ENCODE data around the gene OR4F17. TPM values are rescaled to one million over a fixed set of nuclear protein-coding genes. Genes with fewer than 3 reads are reported as not detected.
"Not testable (repeated sequence)": the region's sequence is repeated elsewhere in the genome, so short reads cannot be mapped to it uniquely, and the experiment has no call there.

The OR4F17 gene
- total RNA-seq (not detected), polyA plus RNA-seq (ENCODE audit: insufficient read depth in 1 of 8, insufficient read length in 8 of 8, low replicate concordance in 1 of 8) (under 1 TPM in 1 of 8 donors, not detected in 7; 0.19 TPM)
- long read RNA-seq, donor 1 = 0 reads
- long read RNA-seq, donor 2 = 0 reads
- long read RNA-seq, donor 3 = 0 reads
- long read RNA-seq, donor 4, partial matches to known transcripts = 0 of 1 reads
- long read RNA-seq, donor 4, other reads (novel, unspliced or antisense) = 0 of 1 reads
- long read RNA-seq, donor 5 = 0 reads
- long read RNA-seq, donor 6 = 0 reads
- long read RNA-seq, donor 7 = 0 reads
- long read RNA-seq, donor 8 = 0 reads
- long read RNA-seq, donor 9 = 0 reads
- long read RNA-seq, donor 10 = 0 reads
- long read RNA-seq, donor 11 = 0 reads

- not testable (repeated sequence) for H3K4me1 ChIP-seq (ENCODE audit: control insufficient read depth, insufficient read depth, low read length); H3K9me3 ChIP-seq (replicated peaks; ENCODE audit: control insufficient read depth, low read depth, low read length); H3K4me3 ChIP-seq (ENCODE audit: low read length); H3K27ac ChIP-seq (ENCODE audit: low read length); DNase-seq; H3K27me3 ChIP-seq (ENCODE audit: control insufficient read depth, insufficient read depth, low read length); H3K36me3 ChIP-seq (ENCODE audit: control insufficient read depth, insufficient read depth, low read length)
Observed at GRCh38 chr19:106804-107203, at the start of gene OR4F17. TSS of gene OR4F17 (plus strand) at chr19:107104. CDS start at chr19:110679, 3,575 bp downstream.

GRCh38 chr19:70793-71192, 36.1 kb upstream of the OR4F17 start:
- not testable (repeated sequence) for DNase-seq; H3K27me3 ChIP-seq (ENCODE audit: control insufficient read depth, insufficient read depth, low read length); H3K4me3 ChIP-seq (ENCODE audit: low read length); H3K9me3 ChIP-seq (replicated peaks; ENCODE audit: control insufficient read depth, low read depth, low read length); H3K4me1 ChIP-seq (ENCODE audit: control insufficient read depth, insufficient read depth, low read length); H3K27ac ChIP-seq (ENCODE audit: low read length); H3K36me3 ChIP-seq (ENCODE audit: control insufficient read depth, insufficient read depth, low read length)
- no CpG with 5 or more reads among the region's 54 CpGs for WGBS (ENCODE audit: insufficient coverage)

- not testable (repeated sequence) for DNase-seq; H3K4me1 ChIP-seq (ENCODE audit: control insufficient read depth, insufficient read depth, low read length); H3K27ac ChIP-seq (ENCODE audit: low read length); H3K9me3 ChIP-seq (replicated peaks; ENCODE audit: control insufficient read depth, low read depth, low read length); H3K27me3 ChIP-seq (ENCODE audit: control insufficient read depth, insufficient read depth, low read length); H3K36me3 ChIP-seq (ENCODE audit: control insufficient read depth, insufficient read depth, low read length); H3K4me3 ChIP-seq (ENCODE audit: low read length)
Observed at GRCh38 chr19:82864-83263, 24.0 kb upstream of the OR4F17 start.

GRCh38 chr19:83626-84025, 23.3 kb upstream of the OR4F17 start:
- not testable (repeated sequence) for DNase-seq; H3K4me3 ChIP-seq (ENCODE audit: low read length); H3K4me1 ChIP-seq (ENCODE audit: control insufficient read depth, insufficient read depth, low read length); H3K36me3 ChIP-seq (ENCODE audit: control insufficient read depth, insufficient read depth, low read length); H3K27me3 ChIP-seq (ENCODE audit: control insufficient read depth, insufficient read depth, low read length); H3K9me3 ChIP-seq (replicated peaks; ENCODE audit: control insufficient read depth, low read depth, low read length); H3K27ac ChIP-seq (ENCODE audit: low read length)
- no CpG with 5 or more reads among the region's 1 CpG for WGBS (ENCODE audit: insufficient coverage)

GRCh38 chr19:90678-91077, 16.2 kb upstream of the OR4F17 start:
- not testable (repeated sequence) for H3K36me3 ChIP-seq (ENCODE audit: control insufficient read depth, insufficient read depth, low read length); H3K9me3 ChIP-seq (replicated peaks; ENCODE audit: control insufficient read depth, low read depth, low read length); H3K27me3 ChIP-seq (ENCODE audit: control insufficient read depth, insufficient read depth, low read length); DNase-seq; H3K27ac ChIP-seq (ENCODE audit: low read length); H3K4me3 ChIP-seq (ENCODE audit: low read length); H3K4me1 ChIP-seq (ENCODE audit: control insufficient read depth, insufficient read depth, low read length)
- no CpG with 5 or more reads among the region's 4 CpGs for WGBS (ENCODE audit: insufficient coverage)

GRCh38 chr19:94794-95193, 12.1 kb upstream of the OR4F17 start:
- not testable (repeated sequence) for H3K4me1 ChIP-seq (ENCODE audit: control insufficient read depth, insufficient read depth, low read length); H3K4me3 ChIP-seq (ENCODE audit: low read length); H3K27ac ChIP-seq (ENCODE audit: low read length); H3K36me3 ChIP-seq (ENCODE audit: control insufficient read depth, insufficient read depth, low read length); H3K9me3 ChIP-seq (replicated peaks; ENCODE audit: control insufficient read depth, low read depth, low read length); DNase-seq; H3K27me3 ChIP-seq (ENCODE audit: control insufficient read depth, insufficient read depth, low read length)
- no CpG with 5 or more reads among the region's 1 CpG for WGBS (ENCODE audit: insufficient coverage)

GRCh38 chr19:97647-98046, 9.3 kb upstream of the OR4F17 start:
- not testable (repeated sequence) for H3K4me3 ChIP-seq (ENCODE audit: low read length); DNase-seq; H3K36me3 ChIP-seq (ENCODE audit: control insufficient read depth, insufficient read depth, low read length); H3K27me3 ChIP-seq (ENCODE audit: control insufficient read depth, insufficient read depth, low read length); H3K4me1 ChIP-seq (ENCODE audit: control insufficient read depth, insufficient read depth, low read length); H3K27ac ChIP-seq (ENCODE audit: low read length); H3K9me3 ChIP-seq (replicated peaks; ENCODE audit: control insufficient read depth, low read depth, low read length)
- no CpG with 5 or more reads among the region's 3 CpGs for WGBS (ENCODE audit: insufficient coverage)

GRCh38 chr19:120443-121140, 13.7 kb downstream of the OR4F17 start:
- no CpG with 5 or more reads among the region's 5 CpGs for WGBS (ENCODE audit: insufficient coverage)
- DNase-seq; H3K4me1 ChIP-seq (ENCODE audit: control insufficient read depth, insufficient read depth, low read length); H3K9me3 ChIP-seq (replicated peaks; ENCODE audit: control insufficient read depth, low read depth, low read length); H3K4me3 ChIP-seq (ENCODE audit: low read length); H3K27me3 ChIP-seq (ENCODE audit: control insufficient read depth, insufficient read depth, low read length); H3K27ac ChIP-seq (ENCODE audit: low read length); H3K36me3 ChIP-seq (ENCODE audit: control insufficient read depth, insufficient read depth, low read length): not testable (repeated sequence)

Other genes with a start within 250 kb of the OR4F17 start
- gene PLPP2, start 184.3 kb downstream of the OR4F17 start, total RNA-seq = 0.58 TPM
- 1 to 10 TPM in 2 of 8 donors, under 1 TPM in 6; 0.21 to 1.6 (median 0.42) TPM for gene PLPP2, start 184.3 kb downstream of the OR4F17 start, polyA plus RNA-seq (ENCODE audit: insufficient read depth in 1 of 8, insufficient read length in 8 of 8, low replicate concordance in 1 of 8)
- gene MIER2, start 237.7 kb downstream of the OR4F17 start, total RNA-seq = 17.2 TPM
- gene MIER2, start 237.7 kb downstream of the OR4F17 start, polyA plus RNA-seq (ENCODE audit: insufficient read depth in 1 of 8, insufficient read length in 8 of 8, low replicate concordance in 1 of 8) = 10 to 100 TPM; 21.3 to 33.5 (median 28.9) TPM